Colonic mucosa (tissue), 4 donors: ENCODE measurements around the gene ZDHHC6. TPM values are rescaled to one million over a fixed set of nuclear protein-coding genes. Genes with fewer than 3 reads are reported as not detected.

ENCODE experiments used
- DNase-seq: peaks from one replicate; pipeline ENCODE4 v3.0.0-alpha.2; 2020
- H3K27ac ChIP-seq: fragments of 200-600 bp; one replicate; pipeline ENCODE4 v1.8.0; 2021
- H3K27me3 ChIP-seq: fragments of 200-600 bp; one replicate; pipeline ENCODE4 v1.8.0; 2021
- H3K36me3 ChIP-seq: fragments of 200-600 bp; one replicate; pipeline ENCODE4 v1.8.0; 2021
- H3K4me1 ChIP-seq: fragments of 200-600 bp; one replicate; pipeline ENCODE4 v1.8.0; 2021; ENCODE audit warnings: mild to moderate bottlenecking
- H3K4me3 ChIP-seq: fragments of 200-600 bp; one replicate; pipeline ENCODE4 v1.8.0; 2021
- H3K9ac ChIP-seq, 2 donors: one replicate each; pipeline ENCODE4 v1.7.0; 2013; ENCODE audit warnings: control low read depth in 2 of 2, low read depth in 2 of 2, low read length in 2 of 2
- H3K9me3 ChIP-seq: fragments of 200-600 bp; one replicate; pipeline ENCODE4 v1.8.0; 2021
- CTCF ChIP-seq: fragments of 200-600 bp; IDR thresholded peaks from one replicate; pipeline ENCODE4 v1.8.0; 2022; ENCODE audit warnings: antibody characterized with exemption, mild to moderate bottlenecking
- intact Hi-C: fragments of 100-400 bp; cut with DNase I; formaldehyde crosslinking; loops from one replicate; pipeline ENCODE4 v1.14.1; 2022
- total RNA-seq, 2 donors: library from RNA; stranded (reverse); fragmentation: NEBNext Ultra II Directional in 1 of 2; extraction: Animal tissue kit (Norgen Biotek cat#: 25700) in 1 of 2; gene quantifications; one replicate each; pipeline ENCODE4 v1.2.1, GENCODE V29; 2021
- donor health status: healthy.
- donor health status: DM: no; HTN: no; CAD: no.
- donor health status: DM: no; HTN: no; CAD: no.

The ZDHHC6 gene
- total RNA-seq: 10 to 100 TPM; 37.9 to 50.7 TPM

- DNase-seq: peak; percentile 90
- intact Hi-C loops: loop anchor here (10.0 kb wide), 1 partner anchor 262 kb away; the partner anchor contains the start of gene GPAM
- H3K9me3 ChIP-seq: no peaks in the 10 kb centered on the region
- peaks cover 6% of the 10 kb centered on the region for H3K4me1 ChIP-seq
- peak within 1 kb of the TSS; percentile 92 to 99 for H3K9ac ChIP-seq
- peak within 1 kb of the TSS; percentile 88 for H3K4me3 ChIP-seq
- peak within 1 kb of the TSS; percentile 58 for H3K27ac ChIP-seq
- no peaks in the 10 kb centered on the region for H3K36me3 ChIP-seq
- no peaks in the 10 kb centered on the region for H3K27me3 ChIP-seq
- TF ChIP-seq CTCF: no peak
Observed at GRCh38 chr10:112446855-112447619, at the start of gene ZDHHC6, which contains the start of gene VTI1A. Gene ZDHHC6, minus strand, starts transcription at chr10:112446914. Its CDS starts 1,478 bp downstream, at chr10:112445436. Gene VTI1A, plus strand, starts transcription at chr10:112447215. Its CDS starts 159 bp downstream, at chr10:112447374.

GRCh38 chr10:112492736-112493135, 46.0 kb upstream of the ZDHHC6 start:
- H3K4me1 ChIP-seq: no peaks in the 10 kb centered on the region
- no peak overlapping the region for H3K27ac ChIP-seq
- no peak overlapping the region for H3K9ac ChIP-seq
- no peak overlapping the region for H3K4me3 ChIP-seq
- no peaks in the 10 kb centered on the region for H3K9me3 ChIP-seq
- H3K36me3 ChIP-seq: no peaks in the 10 kb centered on the region
- TF ChIP-seq CTCF: no peak
- DNase-seq: no peak
- no peaks in the 10 kb centered on the region for H3K27me3 ChIP-seq
- intact Hi-C loops: no loop called here

GRCh38 chr10:112491144-112491543, 44.4 kb upstream of the ZDHHC6 start:
- no peaks in the 10 kb centered on the region for H3K27me3 ChIP-seq
- no peak for DNase-seq
- intact Hi-C loops: no loop called here
- H3K9ac ChIP-seq: no peak overlapping the region
- H3K4me3 ChIP-seq: no peak overlapping the region
- no peaks in the 10 kb centered on the region for H3K4me1 ChIP-seq
- H3K36me3 ChIP-seq: no peaks in the 10 kb centered on the region
- no peak for TF ChIP-seq CTCF
- H3K9me3 ChIP-seq: no peaks in the 10 kb centered on the region
- no peak overlapping the region for H3K27ac ChIP-seq

GRCh38 chr10:112490545-112490944, 43.8 kb upstream of the ZDHHC6 start:
- Histone ChIP-seq H3K9ac (no peak overlapping the region), H3K9me3 (no peaks in the 10 kb centered on the region), H3K4me1 (no peaks in the 10 kb centered on the region), H3K4me3 (no peak overlapping the region), H3K27ac (no peak overlapping the region), H3K36me3 (no peaks in the 10 kb centered on the region), H3K27me3 (no peaks in the 10 kb centered on the region)
- TF ChIP-seq CTCF: no peak
- DNase-seq: no peak
- intact Hi-C loops: no loop called here

- H3K36me3 ChIP-seq: no peaks in the 10 kb centered on the region
- H3K9me3 ChIP-seq: no peaks in the 10 kb centered on the region
- intact Hi-C loops: no loop called here
- H3K27me3 ChIP-seq: no peaks in the 10 kb centered on the region
- no peak for TF ChIP-seq CTCF
- no peak overlapping the region for H3K4me3 ChIP-seq
- H3K9ac ChIP-seq: no peak overlapping the region
- no peaks in the 10 kb centered on the region for H3K4me1 ChIP-seq
- DNase-seq: no peak
- H3K27ac ChIP-seq: no peak overlapping the region
Observed at GRCh38 chr10:112487964-112488363, 41.2 kb upstream of the ZDHHC6 start.
